ENCODE measurements around the gene RAD51B.
"Not testable (repeated sequence)": the region's sequence is repeated elsewhere in the genome, so short reads cannot be mapped to it uniquely, and the experiment has no call there.

The RAD51B gene

DNA sequence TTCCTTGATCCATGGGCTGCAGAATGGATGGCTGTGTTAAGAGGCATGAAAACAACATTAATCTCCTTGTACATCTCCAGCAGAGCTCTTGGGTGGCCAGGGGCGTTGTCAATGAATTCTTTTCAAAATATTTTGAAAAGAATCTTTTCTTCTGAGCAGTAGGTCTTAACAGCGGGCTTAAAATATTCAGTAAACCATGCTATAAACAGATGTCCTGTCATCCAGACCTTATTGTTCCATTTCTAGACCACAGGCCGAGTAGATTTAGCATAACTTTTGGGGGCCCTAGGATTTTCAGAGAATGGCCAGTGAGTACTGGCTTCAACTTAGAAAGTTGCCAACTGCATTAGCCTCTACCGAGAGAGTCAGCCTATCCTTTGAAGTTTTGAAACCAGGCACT is 130.2 kb downstream of the RAD51B start:
- DNase-seq (ENCODE audit: low read depth in 2 of 2): no peak

DNA sequence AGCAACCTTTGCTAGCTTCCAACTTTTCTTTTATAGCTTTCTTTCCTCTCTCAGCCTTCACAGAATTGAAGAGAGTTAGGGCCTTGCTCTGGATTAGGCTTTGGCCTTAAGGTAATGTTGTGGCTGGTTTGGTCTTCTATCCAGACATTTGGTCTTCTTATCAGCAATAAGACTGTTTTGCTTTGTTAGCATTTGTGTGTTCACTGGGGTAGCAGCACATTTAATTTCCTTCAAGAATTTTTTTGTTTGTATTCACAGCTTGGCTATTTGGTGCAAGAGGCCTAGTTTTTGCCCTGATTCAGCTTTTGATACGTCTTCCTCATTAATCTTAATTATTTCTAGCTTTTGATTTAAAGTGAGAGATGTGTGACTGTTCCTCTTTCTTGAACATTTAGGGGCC is 130.8 kb downstream of the RAD51B start:
- no peak for DNase-seq (ENCODE audit: low read depth in 2 of 2)

DNA sequence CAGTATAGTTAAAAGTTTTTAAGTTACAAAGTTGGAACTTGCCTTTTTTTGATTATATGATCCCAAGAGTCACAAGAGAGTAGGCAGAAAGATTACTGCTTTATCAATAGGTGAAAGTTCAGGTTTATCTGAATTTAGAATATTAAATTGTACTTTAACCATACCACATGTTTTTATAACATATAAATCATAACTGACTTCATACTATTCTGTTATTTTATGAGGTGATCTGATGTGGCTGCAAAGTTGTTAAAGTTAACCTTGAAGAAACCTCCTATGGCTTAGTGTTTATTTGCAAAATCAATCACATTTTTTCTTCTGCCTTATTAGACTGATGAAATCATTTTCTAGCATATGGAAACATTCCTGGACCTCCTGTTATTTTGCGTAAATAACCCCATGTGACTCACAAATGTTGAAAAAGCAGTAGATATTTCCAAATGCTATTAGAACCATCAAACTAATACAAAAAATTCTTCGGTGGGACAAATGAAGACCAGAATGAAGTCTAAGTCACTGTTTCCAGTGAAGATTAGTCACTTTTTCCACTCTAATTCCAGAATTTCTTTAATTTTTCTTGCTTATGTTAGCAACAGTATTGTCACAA is 132.1 kb downstream of the RAD51B start:
- no peak for DNase-seq (ENCODE audit: low read depth in 2 of 2)

DNA sequence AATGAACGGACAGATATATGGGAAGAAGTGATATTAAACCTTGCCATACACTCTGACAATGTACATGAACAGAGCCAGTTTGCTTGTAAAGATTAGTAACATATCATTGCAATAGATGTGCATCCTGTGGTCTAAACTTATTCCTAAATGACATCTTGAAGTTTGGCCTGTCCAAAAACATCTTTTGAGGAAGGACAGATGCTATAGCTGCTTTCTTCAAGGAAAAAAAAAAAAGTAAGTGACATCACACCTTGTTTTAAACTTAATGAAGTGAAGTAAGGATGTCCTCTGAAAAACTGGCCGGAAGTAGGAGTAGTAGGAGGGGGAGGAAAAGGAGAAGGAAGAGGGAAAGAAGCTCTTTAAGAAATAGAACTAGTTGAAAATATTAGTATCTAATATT is 132.8 kb downstream of the RAD51B start:
- DNase-seq (ENCODE audit: low read depth in 2 of 2): no peak

DNA sequence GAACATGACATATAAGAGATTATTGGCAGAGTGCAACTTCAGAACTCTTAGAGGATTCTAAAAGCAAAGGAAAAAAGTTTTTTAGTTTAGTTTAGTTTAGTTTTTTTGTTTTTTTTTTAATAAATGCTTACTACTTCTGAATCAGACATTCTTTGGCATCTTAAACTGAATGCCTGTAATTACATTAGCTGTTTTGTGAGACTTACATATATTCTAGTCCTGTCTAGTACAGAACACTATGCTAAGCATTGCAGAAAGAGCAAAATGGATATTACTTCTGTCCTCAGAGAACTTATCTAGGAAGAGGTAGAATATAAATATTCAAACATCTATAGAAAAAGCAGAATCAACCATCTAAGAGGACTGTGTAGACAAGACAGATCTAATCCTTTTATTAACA is 133.2 kb downstream of the RAD51B start:
- DNase-seq (ENCODE audit: low read depth in 2 of 2): no peak

DNA sequence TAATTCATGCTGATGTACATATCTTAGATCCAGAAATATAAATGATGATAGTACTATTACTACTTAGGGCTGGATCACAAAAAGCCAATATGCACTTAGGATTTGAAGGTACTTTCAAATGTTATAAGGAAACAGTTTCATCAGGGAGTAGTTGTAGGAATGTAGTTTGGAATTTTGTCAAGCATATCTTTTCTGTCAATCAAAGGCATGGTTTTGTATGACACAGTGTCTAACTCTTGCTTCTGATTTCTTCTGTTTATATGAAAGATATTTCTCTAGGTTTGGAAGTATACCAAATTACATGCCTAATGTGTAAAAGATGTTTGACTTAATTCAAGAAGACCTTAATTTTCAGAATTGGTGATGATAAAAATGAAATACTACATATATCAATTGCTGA is 135.7 kb downstream of the RAD51B start:
- no peak for DNase-seq (ENCODE audit: low read depth in 2 of 2)

DNA sequence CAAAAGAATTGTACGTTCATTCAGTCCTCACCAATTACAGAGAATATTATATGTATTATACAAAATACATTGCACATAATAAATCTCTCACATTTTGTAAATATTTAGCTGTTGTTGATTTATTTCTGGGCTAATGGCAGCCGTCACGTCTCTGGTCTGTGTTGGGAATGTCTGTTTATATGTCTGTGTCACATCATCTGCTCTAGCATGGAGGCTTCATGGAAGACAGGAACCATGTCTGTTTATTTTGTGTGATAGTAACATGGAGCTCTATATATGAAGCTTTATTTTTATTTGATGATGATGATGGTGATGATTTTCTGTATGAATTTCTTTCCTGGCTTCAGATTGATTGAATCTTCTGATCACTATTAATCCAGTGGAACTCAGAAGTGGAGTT is 138.4 kb downstream of the RAD51B start:
- DNase-seq (ENCODE audit: low read depth in 2 of 2): no peak

DNA sequence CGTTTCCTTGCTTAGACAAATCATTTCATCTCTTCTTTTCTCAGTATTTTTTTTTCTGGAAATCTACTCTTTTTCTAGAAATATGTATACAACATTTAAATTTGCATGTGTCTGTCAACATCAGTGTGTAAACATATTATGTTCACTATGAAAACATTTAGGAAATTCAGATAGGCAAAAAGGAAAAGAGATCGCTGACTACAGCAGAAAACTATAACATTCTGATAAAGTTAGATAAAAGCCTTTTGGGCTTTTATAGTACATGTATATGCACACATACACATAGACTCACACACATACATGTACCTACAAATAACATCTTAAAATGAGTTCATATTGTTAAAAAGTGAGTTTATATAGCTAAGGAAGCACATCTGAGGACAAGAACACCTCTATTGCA is 142.1 kb downstream of the RAD51B start:
- no peak for DNase-seq (ENCODE audit: low read depth in 2 of 2)

DNA sequence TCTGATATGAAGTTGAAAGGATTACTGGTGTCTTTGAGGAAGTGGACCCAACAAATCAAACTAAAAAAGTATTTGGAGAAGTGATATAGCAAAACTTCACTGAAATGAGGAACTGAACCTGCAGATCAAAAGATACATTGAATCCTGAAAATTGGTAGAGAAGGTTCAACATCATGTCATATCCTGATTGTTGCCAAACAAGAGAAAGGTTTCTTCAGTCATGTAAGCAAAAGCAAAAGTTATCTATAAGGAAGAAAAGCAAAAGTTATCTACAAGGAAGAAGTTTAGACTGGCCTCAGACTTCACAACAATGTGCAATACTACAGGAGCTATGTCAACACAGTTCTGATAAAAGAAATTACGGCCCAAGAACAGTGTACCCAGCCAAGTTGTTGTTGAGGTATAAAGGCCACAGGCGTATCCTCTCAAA is 142.7 kb downstream of the RAD51B start:
- no peak for DNase-seq (ENCODE audit: low read depth in 2 of 2)

DNA sequence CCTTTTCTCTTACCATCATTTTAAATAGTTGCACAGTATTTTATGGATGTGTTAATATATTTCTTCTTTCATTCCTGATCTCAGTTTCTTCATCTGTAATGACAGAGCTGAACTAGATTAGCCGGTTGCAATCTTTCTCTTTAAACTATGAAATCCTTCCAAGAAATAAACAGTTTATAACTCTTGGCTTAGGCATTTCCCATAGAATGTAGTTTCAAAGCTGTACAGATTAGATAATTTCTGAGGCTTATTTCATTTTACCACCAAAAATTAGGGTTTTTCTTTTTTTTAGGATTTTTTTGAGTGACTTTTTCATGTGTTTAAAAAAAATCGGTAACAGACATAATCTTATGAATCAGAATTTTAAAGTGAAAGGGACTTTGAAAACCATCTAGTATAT is 144.0 kb downstream of the RAD51B start:
- no peak for DNase-seq (ENCODE audit: low read depth in 2 of 2)

DNA sequence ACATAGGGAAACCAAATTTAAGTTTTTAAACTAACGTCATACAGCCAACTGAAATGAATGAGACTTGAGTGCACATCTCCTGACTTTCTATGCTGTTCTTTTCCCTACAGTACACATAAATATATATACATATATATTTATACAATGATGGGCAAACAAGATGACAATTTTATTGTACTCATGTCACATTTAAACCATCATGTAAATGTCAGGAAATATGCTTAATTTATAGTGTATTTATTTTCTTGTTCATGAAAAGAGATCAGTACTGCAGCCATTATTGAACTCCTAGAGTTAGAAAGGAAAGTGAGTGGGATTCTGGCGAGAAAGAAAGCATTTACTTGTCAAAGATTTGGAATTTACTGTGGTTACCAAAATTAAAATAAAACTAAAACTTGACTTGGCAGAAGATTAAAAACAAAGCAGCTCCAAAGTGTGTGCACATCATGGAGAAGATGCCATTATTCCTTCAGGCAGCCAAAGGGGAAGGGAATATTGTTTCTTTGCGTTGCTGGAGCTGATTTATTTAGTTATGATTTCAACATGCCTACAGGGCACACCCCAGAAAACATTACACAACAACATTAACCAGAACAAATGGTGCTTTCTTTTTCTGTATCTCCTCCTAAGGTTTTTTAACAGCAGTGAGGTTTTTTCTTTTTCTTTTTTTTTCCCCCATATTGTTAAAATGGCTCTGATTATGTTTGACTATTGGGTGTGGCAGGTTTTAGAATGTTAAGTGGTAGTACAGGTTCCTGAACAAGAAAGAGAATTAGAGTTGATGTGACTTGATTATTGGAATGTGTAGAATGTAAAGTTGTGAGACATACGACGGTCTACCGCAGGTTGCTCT is 144.6 kb downstream of the RAD51B start:
- DNase-seq (ENCODE audit: low read depth in 2 of 2): no peak

DNA sequence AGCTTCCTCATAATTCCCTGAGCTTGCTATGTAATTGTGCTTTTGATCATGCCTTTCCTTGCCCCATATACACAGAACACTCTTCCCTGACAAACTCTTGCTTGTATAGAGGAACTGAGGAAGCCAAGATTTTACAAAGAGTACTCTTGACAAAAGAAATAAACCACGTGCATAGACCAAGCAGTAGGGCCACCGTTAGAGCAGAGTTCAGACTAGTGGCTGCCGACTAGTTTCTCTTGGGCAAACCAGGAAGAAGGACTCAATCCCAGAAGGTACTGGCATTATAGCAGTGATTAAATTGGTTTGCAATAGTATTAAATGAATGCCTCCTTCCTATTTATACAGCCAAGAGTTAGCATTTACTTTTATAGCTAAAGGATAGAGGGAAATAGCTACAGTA is 146.1 kb downstream of the RAD51B start:
- DNase-seq (ENCODE audit: low read depth in 2 of 2): no peak

DNA sequence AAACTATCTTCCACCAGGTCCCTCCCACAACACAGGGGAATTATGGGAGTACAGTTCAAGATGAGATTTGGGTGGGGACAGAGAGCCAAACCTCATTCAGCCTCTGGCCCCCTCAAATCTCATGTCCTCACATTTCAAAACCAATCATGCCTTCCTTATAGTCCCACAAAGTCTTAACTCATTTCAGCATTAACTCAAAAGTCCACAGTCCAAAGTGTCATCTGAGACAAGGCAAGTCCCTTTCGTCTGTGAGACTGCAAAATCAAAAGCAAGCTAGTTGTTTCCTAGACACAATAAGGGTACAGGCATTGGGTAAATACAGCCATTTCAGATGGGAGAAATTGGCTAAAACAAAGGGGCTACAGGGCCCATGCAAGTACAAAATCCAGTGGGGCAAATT is 147.6 kb downstream of the RAD51B start:
- DNase-seq (ENCODE audit: low read depth in 2 of 2): no peak

DNA sequence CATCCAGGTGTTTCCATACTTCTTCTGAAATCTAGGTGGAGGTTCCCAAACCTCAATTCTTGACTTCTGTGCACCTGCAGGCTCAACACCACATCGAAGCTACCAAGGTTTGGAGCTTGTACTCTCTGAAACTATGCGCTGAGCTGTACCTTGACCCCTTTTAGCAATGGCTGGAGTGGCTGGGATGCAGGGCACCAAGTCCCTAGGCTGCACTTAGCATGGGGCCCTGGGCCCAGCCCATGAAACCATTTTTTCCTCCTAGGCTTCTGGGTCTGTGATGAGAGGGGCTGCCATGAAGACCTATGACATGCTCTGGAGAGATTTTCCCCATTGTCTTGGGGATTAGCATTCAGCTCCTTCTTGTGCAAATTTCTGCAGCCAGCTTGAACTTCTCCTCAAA is 148.4 kb downstream of the RAD51B start:
- not testable (repeated sequence) for DNase-seq (ENCODE audit: low read depth in 2 of 2)

DNA sequence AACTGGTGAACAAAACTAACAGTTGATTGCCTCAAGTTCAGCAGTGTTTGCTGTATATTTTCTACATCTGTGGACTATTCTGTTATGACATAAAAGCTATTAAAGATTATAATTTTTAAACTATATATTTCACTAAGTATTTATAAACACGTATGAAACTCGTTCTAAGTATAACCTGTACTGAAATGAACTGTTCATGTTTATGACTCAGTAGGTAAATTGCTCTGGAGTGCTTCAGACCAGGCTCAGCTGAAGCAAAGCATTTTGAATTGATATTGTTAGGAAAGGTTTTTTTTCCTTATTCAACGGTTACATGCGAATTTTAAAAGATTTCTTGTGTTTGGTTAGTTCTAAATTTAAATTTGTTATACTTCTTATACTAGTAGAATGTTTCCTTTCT is 151.3 kb downstream of the RAD51B start:
- no peak for DNase-seq (ENCODE audit: low read depth in 2 of 2)

DNA sequence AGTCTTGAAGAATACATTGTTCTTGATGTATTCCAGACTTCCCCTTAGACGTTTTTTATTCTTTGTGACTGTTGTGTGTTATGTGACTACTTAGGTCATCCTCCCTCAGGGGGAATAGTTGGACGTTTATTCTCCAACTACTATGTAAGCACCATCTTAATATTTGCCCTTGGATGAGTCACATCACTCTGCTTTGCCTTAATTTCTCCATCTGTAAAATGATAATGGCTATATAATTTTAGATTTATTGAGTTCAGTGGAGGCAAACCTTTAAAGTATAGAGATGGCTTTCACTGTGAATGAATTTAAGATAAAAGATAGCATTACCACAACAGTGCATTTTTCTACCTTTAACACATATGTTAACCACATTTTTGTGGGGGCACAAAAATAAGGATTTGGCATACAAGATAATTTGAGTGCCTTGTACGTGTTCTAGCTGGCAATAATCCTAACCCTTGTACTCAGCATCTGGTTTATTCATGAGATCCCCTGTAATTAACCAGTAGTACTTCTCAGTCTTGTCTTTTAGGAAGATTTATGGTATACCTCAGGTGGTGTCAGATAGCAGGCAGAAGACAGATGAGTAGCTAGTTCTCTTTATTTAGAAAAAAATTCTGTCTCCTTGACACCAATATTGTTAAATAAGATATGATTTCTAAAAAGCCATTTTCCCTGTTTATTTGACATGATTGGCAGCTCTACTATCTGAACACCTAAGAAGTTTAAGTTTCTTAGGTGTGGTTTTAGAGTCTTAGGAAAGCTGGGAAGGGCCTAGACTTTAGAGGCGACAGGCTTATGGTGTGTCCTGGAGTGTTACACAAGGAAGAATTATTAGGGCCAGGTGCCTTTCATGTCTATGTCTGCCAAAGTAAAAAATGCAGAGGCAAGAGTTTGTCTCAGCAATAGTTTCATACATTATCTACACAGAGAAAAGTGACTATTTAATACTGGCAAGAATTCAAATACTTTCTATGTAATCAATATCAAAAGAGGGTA is 152.3 kb downstream of the RAD51B start:
- DNase-seq (ENCODE audit: low read depth in 2 of 2): no peak

DNA sequence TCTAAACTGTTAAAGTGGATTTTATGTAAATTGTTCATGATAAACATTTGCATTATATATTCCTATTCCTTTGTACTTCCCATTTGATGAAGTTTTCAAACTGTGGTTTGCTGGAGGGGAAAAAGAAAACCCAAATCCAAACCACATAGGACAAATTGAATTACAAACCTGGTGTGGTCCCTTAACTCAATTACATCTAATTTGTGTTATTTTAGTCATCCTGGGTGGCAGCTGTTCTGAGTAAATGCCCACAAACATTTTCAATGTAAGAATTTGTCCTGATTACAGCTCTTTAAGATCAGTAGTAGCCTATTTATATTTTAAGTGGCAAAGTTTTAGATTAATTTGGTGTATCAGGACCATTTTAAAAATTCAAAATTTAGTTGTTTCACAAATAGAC is 153.9 kb downstream of the RAD51B start:
- DNase-seq (ENCODE audit: low read depth in 2 of 2): no peak

DNA sequence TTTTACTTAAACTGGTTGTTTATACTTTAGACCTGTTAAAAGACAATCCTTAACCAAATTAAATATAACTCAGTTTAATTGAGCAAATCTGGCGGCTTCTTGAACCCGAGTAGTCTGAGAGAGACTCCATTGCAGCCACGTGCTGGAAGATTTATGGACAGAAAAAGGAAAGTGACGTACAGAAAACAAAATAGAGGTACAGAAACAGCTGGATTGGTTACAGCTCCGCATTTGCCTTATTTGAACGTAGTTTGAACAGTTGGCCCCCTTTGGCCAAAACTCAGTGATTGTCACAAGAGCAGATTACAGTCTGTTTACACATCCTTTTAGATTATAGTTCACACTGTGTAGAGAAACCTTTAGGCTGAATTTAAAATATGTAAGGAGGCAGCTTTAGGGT is 155.9 kb downstream of the RAD51B start:
- no peak for DNase-seq (ENCODE audit: low read depth in 2 of 2)

DNA sequence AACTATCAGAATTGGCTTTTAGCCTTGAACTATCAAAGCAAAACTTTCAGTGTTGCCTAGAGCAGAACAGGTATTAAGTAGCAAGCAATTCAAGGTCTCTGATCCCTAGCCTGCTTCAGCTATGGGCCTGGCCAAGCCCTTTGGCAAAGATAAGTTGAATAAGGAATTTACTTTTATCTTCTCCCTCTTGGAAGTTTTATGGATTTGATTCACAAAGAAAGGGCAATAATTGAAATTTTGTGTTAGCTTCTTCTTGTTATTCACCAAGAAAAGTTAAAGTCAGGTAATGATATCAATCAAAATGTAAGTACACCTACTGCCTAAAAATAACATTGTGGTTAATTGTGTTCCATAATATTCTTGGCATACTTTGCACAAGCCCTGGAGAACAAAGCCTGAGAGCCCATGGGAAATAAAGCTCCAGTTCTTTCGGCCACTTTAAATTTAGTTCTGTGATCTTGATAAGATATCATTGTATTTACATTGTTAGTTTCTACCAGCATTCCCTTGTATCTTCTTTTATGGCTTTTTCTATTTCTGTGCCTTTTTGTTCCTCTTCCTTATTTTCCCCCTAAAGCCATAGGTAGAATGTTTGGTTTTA is 158.0 kb downstream of the RAD51B start:
- DNase-seq (ENCODE audit: low read depth in 2 of 2): no peak

DNA sequence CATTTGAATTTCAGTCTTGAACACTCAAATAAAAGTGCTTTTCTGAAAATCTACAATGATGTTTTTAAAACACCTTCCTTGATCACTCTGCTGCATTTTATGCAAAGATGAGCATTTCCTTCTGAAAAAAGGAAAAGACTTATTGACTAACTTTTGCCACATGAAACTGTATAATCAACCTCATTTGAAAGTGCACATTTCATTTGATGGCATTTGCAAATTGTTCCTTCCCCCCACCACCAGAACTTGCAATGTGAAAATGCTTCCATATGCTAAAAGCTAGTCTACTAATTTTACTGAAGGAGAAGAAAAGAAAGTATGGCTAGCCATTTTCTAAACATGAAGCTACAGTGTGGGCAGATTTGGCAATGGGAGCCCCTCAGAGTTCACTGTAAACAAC is 159.2 kb downstream of the RAD51B start:
- no peak for DNase-seq (ENCODE audit: low read depth in 2 of 2)

DNA sequence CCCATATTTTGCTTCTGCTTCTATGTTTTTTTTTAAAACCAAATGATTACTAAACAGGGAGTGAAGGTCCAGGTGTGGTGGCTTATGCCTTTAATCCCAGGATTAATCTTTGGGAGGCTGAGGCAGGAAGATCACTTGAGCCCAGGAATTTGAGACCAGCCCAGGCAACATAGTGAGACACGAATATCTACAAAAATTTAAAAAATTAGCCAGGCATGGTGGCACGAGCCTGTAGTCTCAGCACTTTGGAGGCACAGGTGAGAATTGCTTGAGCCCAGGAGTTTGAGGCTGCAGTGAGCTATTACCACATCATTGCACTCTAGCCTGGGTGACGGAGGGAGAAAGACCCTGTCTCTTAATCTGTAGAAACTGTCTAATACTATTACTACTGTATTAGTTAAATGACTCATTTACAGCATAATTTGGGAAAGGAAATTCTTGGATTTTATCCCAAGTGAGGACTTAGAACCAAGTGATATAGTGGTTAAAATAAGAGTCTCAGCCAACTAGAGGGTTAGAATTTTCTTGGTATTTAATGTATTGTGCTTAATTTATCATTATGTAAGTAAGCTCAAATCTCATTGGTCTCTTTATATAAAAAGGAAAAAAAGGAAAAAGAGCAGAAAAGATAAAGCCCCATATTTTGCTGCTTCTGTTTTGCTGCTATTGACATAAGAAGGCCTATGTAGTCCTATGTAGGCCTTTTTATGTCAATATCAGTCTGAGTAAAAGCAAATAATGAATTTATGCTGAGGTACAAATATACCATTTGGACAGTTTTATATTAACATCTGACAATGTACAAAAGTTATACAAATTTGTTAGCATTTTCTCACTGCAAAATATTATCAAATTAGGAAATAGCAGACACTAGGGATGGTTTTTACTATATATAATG is 163.4 kb downstream of the RAD51B start:
- no peak for DNase-seq (ENCODE audit: low read depth in 2 of 2)
